ELR (cell line): ENCODE results near the gene CTNNA2.

Experiments used
- DNase-seq: peaks from one replicate; pipeline ENCODE4 v3.0.0-alpha.2; 2015; ENCODE audit warnings: low read depth

The CTNNA2 gene

GRCh38 chr2:80482276-80482675, 969.4 kb downstream of the CTNNA2 start:
- DNase-seq = no peak

GRCh38 chr2:80489717-80490116, 976.9 kb downstream of the CTNNA2 start:
- DNase-seq = peak; percentile 88

- peak; percentile 10 for DNase-seq
These were observed 978.1 kb downstream of the CTNNA2 start for GRCh38 chr2:80490964-80491363.

- DNase-seq = no peak
These were observed 983.5 kb downstream of the CTNNA2 start for GRCh38 chr2:80496346-80496745.

GRCh38 chr2:80496775-80497174, 983.9 kb downstream of the CTNNA2 start:
- peak; percentile 82 for DNase-seq

GRCh38 chr2:80499095-80499494, 986.2 kb downstream of the CTNNA2 start:
- peak; percentile 64 for DNase-seq

GRCh38 chr2:80501874-80502624, 989.2 kb downstream of the CTNNA2 start:
- no peak for DNase-seq

- DNase-seq = no peak
These were observed 993.7 kb downstream of the CTNNA2 start for GRCh38 chr2:80506563-80506962.

- no peak for DNase-seq
These were observed 997.9 kb downstream of the CTNNA2 start for GRCh38 chr2:80510716-80511115.

GRCh38 chr2:80515964-80516363, 1003.1 kb downstream of the CTNNA2 start:
- no peak for DNase-seq

- DNase-seq = no peak
These were observed 1004.5 kb downstream of the CTNNA2 start for GRCh38 chr2:80517316-80517715.

GRCh38 chr2:80519121-80519643, 1006.3 kb downstream of the CTNNA2 start:
- no peak for DNase-seq

GRCh38 chr2:80519699-80520291, 1006.9 kb downstream of the CTNNA2 start:
- no peak for DNase-seq

GRCh38 chr2:80525152-80525551, 1012.3 kb downstream of the CTNNA2 start:
- no peak for DNase-seq

- DNase-seq = no peak
These were observed 1014.3 kb downstream of the CTNNA2 start for GRCh38 chr2:80527119-80527518.

- no peak for DNase-seq
These were observed 1016.8 kb downstream of the CTNNA2 start for GRCh38 chr2:80529466-80530165.

- DNase-seq = no peak
These were observed 1017.7 kb downstream of the CTNNA2 start for GRCh38 chr2:80530442-80531064.

- DNase-seq = no peak
These were observed 1018.5 kb downstream of the CTNNA2 start for GRCh38 chr2:80531319-80531718.

GRCh38 chr2:80545420-80546210, 1032.8 kb downstream of the CTNNA2 start:
- no peak for DNase-seq

GRCh38 chr2:80546766-80547165, 1033.9 kb downstream of the CTNNA2 start:
- no peak for DNase-seq

- no peak for DNase-seq
These were observed 1034.5 kb downstream of the CTNNA2 start for GRCh38 chr2:80547344-80547743.

- no peak for DNase-seq
These were observed 1035.6 kb downstream of the CTNNA2 start for GRCh38 chr2:80548469-80548868.
